Measurements from ENCODE around the gene DLGAP4.

Gene DLGAP4

GRCh38 chr20:36349384-36350170 lies 43.4 kb downstream of the DLGAP4 start:
- no peak for DNase-seq (ENCODE audit: low read depth in 3 of 3, low spot score in 1 of 3)

DNA sequence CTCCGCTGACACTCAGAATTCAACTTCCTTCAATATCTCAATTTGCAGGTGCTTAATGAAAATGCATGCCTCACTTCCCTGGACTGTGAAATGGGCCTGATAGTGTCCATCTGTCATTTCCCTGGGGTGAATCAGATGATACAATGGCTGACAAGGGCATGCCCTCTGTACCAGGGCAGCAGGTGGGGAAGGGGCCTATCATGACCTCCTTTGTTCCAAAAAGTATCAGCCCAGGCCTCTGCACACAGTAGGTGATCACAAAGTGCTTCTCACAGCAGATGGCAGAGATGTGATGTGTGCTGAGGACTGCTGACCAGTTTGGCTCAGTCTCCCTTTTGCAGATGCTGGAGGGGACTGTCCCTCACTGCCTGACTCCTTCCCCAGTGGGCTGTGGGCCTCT lies 44.3 kb downstream of the DLGAP4 start:
- no peak for DNase-seq (ENCODE audit: low read depth in 3 of 3, low spot score in 1 of 3)

DNA sequence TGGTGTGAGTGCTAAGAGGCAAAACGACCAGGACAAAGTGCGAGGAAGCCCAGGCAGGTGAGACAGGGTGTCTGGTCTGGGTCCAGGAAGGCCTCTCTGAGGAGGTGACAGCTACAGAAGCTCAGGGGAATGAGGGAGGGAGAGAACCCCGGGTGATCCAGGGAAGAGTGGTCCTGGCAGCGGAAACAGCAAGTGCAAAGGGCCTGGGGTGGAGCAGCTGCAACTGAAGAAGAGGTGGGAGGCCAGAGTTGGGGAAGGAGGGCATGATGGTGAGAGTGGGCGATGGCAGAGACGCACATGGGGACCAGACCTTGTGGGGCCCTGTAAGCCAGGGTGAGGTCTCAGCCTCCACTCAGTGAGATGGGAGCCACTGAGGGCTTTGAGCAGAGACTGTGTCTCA lies 45.8 kb downstream of the DLGAP4 start:
- DNase-seq (ENCODE audit: low read depth in 3 of 3, low spot score in 1 of 3) = no peak

DNA sequence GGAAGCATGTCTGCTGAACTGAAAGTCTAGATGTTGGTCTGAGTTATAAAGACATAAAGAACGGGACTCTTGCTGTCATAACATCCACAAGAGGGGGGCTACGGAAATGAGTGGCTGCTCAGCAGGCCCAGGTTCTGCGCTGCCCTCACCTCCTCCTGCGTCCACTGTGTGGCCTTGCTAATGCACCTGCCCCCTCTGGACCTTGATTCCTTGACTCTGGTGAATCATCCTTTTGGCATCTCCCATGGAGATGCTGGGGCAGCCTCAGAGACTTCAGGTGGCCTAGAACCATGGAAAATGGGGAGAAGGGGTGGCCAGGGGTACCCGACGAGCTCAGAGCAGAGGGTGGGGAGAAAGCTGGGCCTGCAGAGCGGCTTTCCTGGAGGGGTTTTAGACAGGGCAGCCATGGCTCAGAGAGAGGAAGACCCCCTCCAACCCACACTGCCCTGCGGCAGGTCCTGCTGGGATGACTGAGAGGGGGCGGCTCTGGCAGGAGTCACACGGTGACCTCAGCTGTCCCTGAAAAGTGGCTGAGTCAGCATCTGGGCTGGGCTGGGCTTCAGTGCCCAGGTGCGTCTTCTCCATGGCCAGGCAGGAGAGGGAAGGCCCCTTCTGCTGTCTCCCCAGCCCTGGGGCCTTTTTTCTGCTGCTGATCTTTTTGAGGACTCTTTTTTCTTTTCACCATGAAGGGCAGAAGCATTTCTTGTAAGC lies 46.9 kb downstream of the DLGAP4 start:
- DNase-seq (ENCODE audit: low read depth in 3 of 3, low spot score in 1 of 3) = no peak

DNA sequence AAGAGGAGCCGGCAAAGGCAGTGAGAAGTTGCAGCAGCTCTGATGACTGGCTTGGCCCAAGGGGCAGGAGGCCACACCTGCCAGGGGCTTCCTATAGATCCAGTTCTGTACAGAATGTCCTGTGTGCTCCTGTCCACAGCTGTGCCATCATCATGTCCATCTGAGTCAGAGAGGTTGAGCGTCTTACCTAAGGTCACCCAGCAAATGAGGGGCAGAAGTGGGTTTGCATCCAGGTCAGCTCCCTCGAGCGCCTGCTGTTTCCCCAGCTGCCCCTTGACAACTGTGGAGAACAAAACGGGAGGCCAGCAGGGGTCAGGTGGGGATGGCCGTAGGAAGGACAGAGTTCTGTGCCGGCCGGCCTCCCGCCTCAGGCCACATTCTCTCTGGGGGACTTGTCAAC lies 47.6 kb downstream of the DLGAP4 start:
- no peak for DNase-seq (ENCODE audit: low read depth in 3 of 3, low spot score in 1 of 3)

GRCh38 chr20:36355469-36356171 lies 49.5 kb downstream of the DLGAP4 start:
- no peak for DNase-seq (ENCODE audit: low read depth in 3 of 3, low spot score in 1 of 3)

DNA sequence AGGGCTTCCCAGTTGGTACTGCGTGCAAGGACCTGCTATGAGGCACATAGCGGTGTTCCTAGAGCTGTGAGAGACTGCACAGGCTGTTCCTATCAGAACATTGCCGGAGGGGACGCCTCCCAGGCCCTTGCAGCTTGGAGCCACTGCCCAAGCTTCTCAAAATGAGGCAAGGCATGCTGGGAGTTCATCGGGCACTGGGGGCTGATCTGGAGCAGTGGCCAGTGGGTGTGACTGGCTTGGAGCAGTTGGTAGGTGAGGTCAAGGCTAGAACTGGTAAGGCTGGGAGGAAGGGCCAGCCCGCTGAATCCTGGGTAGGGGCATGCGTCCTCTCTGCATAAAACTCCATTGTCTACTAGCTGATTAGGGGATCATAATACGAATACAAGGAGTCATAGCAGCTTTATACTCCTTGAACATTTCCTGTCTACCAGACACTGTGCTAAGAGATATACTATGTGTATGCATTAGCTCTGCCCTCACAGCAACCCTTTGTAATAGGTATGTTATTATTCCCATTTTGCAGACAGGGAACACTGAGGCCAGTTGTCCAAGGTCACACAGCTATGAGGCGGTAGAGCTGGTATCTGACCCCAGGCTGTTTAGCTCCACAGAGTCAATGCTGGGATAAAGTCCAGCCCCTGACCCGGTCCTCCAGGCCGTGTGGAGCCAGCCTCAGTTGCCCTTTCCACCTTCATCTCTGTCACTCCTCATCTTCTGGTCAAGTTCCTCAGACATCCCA lies 53.7 kb downstream of the DLGAP4 start:
- no peak for DNase-seq (ENCODE audit: low read depth in 3 of 3, low spot score in 1 of 3)

GRCh38 chr20:36360429-36360828 lies 54.3 kb downstream of the DLGAP4 start:
- no peak for DNase-seq (ENCODE audit: low read depth in 3 of 3, low spot score in 1 of 3)

- no peak for DNase-seq (ENCODE audit: low read depth in 3 of 3, low spot score in 1 of 3)
Observed at GRCh38 chr20:36361406-36361805, 55.3 kb downstream of the DLGAP4 start.

DNA sequence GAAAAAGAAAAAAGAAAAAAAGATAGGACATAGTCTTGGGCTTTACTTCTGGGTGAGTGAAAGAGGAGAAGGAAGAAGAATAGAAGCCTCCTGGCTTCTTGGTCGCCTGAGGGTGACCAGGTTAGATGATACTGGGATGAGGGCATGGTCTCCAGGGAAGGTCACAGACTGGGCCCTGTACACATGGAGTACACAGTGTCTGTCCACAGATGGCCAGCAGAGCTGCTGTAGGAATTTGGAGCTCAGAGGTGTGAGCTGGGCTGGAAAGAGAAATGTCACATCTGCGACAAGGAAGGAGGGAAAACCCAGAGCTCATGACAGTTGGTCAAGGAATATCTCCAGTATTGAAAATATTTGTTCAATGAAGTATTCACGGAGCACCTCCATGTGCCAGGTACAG lies 56.1 kb downstream of the DLGAP4 start:
- no peak for DNase-seq (ENCODE audit: low read depth in 3 of 3, low spot score in 1 of 3)

- DNase-seq (ENCODE audit: low read depth in 3 of 3, low spot score in 1 of 3) = no peak
Observed at GRCh38 chr20:36362978-36363713, 57.0 kb downstream of the DLGAP4 start.

DNA sequence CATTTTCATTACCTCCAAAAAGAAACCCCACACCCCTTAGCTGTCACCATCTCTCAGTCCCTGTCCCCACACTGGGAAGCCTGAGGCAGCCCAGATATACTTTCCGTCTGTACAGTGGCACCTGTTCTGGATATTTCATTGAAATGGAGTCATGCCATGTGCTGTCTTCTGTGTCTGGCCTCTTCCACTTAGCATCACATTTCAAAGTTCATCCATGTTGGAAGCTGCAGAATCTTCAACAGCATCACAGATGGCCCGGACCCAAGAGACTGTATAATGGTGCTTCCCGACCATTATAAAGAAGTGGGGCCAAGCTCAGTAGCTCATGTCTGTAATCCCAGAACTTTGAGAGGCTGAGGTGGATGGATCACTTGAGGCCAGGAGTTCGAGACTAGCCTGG lies 58.4 kb downstream of the DLGAP4 start:
- DNase-seq (ENCODE audit: low read depth in 3 of 3, low spot score in 1 of 3) = no peak

GRCh38 chr20:36366623-36367369 lies 60.7 kb downstream of the DLGAP4 start:
- no peak for DNase-seq (ENCODE audit: low read depth in 3 of 3, low spot score in 1 of 3)

GRCh38 chr20:36367370-36367745 lies 61.2 kb downstream of the DLGAP4 start:
- DNase-seq (ENCODE audit: low read depth in 3 of 3, low spot score in 1 of 3) = no peak

GRCh38 chr20:36367907-36368799 lies 62.0 kb downstream of the DLGAP4 start:
- no peak for DNase-seq (ENCODE audit: low read depth in 3 of 3, low spot score in 1 of 3)

- no peak for DNase-seq (ENCODE audit: low read depth in 3 of 3, low spot score in 1 of 3)
Observed at GRCh38 chr20:36368869-36369268, 62.7 kb downstream of the DLGAP4 start.

- no peak for DNase-seq (ENCODE audit: low read depth in 3 of 3, low spot score in 1 of 3)
Observed at GRCh38 chr20:36369739-36370138, 63.6 kb downstream of the DLGAP4 start.

GRCh38 chr20:36370991-36371790 lies 65.1 kb downstream of the DLGAP4 start:
- no peak for DNase-seq (ENCODE audit: low read depth in 3 of 3, low spot score in 1 of 3)

Data from stimulated activated CD4-positive, alpha-beta T cell treated with anti-CD3 and anti-CD28 coated beads, TNF-alpha, amount 100 ng/mL, for 1 hour (primary cell).